IMR-90 (cell line): Measurements from ENCODE around the gene GH2. TPM values are rescaled to one million over a fixed set of nuclear protein-coding genes. Genes with fewer than 3 reads are reported as not detected.

Source experiments
- ATAC-seq: fragments of 200-7000 bp; cut with Tn5 transposase; 2 replicates; pipeline ENCODE4 v1.9.1; 2020; ENCODE audit warnings: low read depth, mild to moderate bottlenecking, moderate library complexity
- BruUV-seq: library from RNA; stranded (reverse); fragments of 400-500 nt; replicated peaks from 2 replicates; lab custom pipeline; 2021; lab: Mats Ljungman, UMichigan
- CTCF ChIA-PET: fragments of 300-600 bp; formaldehyde crosslinking; extraction: SDS; loops from one replicate; lab custom pipeline; 2021; ENCODE audit warnings: antibody characterized with exemption; lab: Yijun Ruan, JAX
- POLR2A ChIA-PET: fragments of 300-600 bp; sonication (Branson Sonifier 250); formaldehyde crosslinking; loops from one replicate; lab custom pipeline; 2022; ENCODE audit warnings: antibody characterized with exemption; ENCODE audit not compliant: unreplicated experiment; lab: Charles Lee
- DNase-seq: peaks from one replicate; pipeline ENCODE4 v3.0.0; 2013
- H2AFZ ChIP-seq: replicated peaks from 2 replicates; pipeline ENCODE3; 2013; ENCODE audit warnings: low read length, mild to moderate bottlenecking; ENCODE audit not compliant: poor library complexity
- H2AK5ac ChIP-seq: 2 replicates; pipeline ENCODE4 v1.6.1; 2013; ENCODE audit warnings: low read depth, low read length, inconsistent platforms
- H2AK9ac ChIP-seq: replicated peaks from 2 replicates; pipeline ENCODE3; 2013; ENCODE audit warnings: mild to moderate bottlenecking, low read depth, low read length, moderate library complexity; ENCODE audit not compliant: poor library complexity
- H2BK120ac ChIP-seq: 2 replicates; pipeline ENCODE4 v1.6.1; 2013; ENCODE audit warnings: low read depth, low read length, inconsistent platforms
- H2BK15ac ChIP-seq: 3 replicates; pipeline ENCODE4 v1.6.1; 2013; ENCODE audit warnings: low read depth, low read length, inconsistent platforms
- H2BK20ac ChIP-seq: 2 replicates; pipeline ENCODE4 v1.6.1; 2013; ENCODE audit warnings: low read depth, mild to moderate bottlenecking, inconsistent platforms, low read length, moderate library complexity
- H2BK5ac ChIP-seq: 2 replicates; pipeline ENCODE4 v1.6.1; 2013; ENCODE audit warnings: mild to moderate bottlenecking, low read depth, low read length, inconsistent platforms; ENCODE audit not compliant: poor library complexity, severe bottlenecking
- H3K14ac ChIP-seq: replicated peaks from 2 replicates; pipeline ENCODE4 v1.6.1; 2013; ENCODE audit warnings: low read depth, low read length, inconsistent platforms
- H3K18ac ChIP-seq: 2 replicates; pipeline ENCODE4 v1.6.1; 2013; ENCODE audit warnings: low read depth, low read length, control low read depth
- H3K23ac ChIP-seq: 2 replicates; pipeline ENCODE4 v1.6.1; 2013; ENCODE audit warnings: low read depth, low read length, inconsistent platforms
- H3K27ac ChIP-seq: 2 replicates; pipeline ENCODE4 v1.5.1; 2013; ENCODE audit warnings: mild to moderate bottlenecking, control low read depth, low read length; ENCODE audit not compliant: insufficient read depth
- H3K27me3 ChIP-seq: 2 replicates; pipeline ENCODE4 v1.6.1; 2013; ENCODE audit warnings: low read length; ENCODE audit not compliant: control insufficient read depth, insufficient read depth
- H3K36me3 ChIP-seq: 2 replicates; pipeline ENCODE4 v1.6.1; 2013; ENCODE audit warnings: low read length, mixed read lengths; ENCODE audit not compliant: control insufficient read depth, insufficient read depth
- H3K4ac ChIP-seq: 2 replicates; pipeline ENCODE4 v1.6.1; 2013; ENCODE audit warnings: low read depth, low read length, inconsistent platforms
- H3K4me1 ChIP-seq: 2 replicates; pipeline ENCODE4 v1.6.1; 2013; ENCODE audit warnings: low read length, mixed read lengths; ENCODE audit not compliant: control insufficient read depth, insufficient read depth
- H3K4me2 ChIP-seq: 2 replicates; pipeline ENCODE4 v1.6.1; 2013; ENCODE audit warnings: low read depth, mild to moderate bottlenecking, control low read depth, low read length, moderate library complexity
- H3K4me3 ChIP-seq: 2 replicates; pipeline ENCODE4 v1.5.1; 2013; ENCODE audit warnings: low read depth, mild to moderate bottlenecking, control low read depth, low read length, moderate library complexity; ENCODE audit not compliant: insufficient read depth
- H3K56ac ChIP-seq: 2 replicates; pipeline ENCODE4 v1.6.1; 2013; ENCODE audit warnings: low read length, inconsistent platforms; ENCODE audit not compliant: insufficient read depth; ENCODE audit errors: extremely low read depth
- H3K79me1 ChIP-seq, 2 experiments: 2 replicates each; pipeline ENCODE4 v1.6.1; 2013; ENCODE audit warnings: low read length in 2 of 2, inconsistent platforms in 1 of 2, low read depth in 1 of 2
- H3K9ac ChIP-seq: 2 replicates; pipeline ENCODE4 v1.6.1; 2013; ENCODE audit warnings: low read depth, low read length, control low read depth
- H3K9me1 ChIP-seq: 2 replicates; pipeline ENCODE4 v1.6.1; 2013; ENCODE audit warnings: low read length, inconsistent platforms; ENCODE audit not compliant: insufficient read depth
- H3K9me3 ChIP-seq: 2 replicates; pipeline ENCODE4 v1.6.1; 2013; ENCODE audit warnings: low read length; ENCODE audit not compliant: control insufficient read depth, insufficient read depth
- H4K20me1 ChIP-seq: 2 replicates; pipeline ENCODE4 v1.6.1; 2013; ENCODE audit warnings: low read length, inconsistent platforms; ENCODE audit not compliant: insufficient read depth
- H4K5ac ChIP-seq: 2 replicates; pipeline ENCODE4 v1.6.1; 2013; ENCODE audit warnings: mild to moderate bottlenecking, low read depth, low read length, control low read depth
- H4K8ac ChIP-seq, 2 experiments: 2 replicates each; pipeline ENCODE4 v1.6.1; 2013; ENCODE audit warnings: low read depth in 2 of 2, low read length in 2 of 2, control low read depth in 1 of 2, inconsistent platforms in 1 of 2
- H4K91ac ChIP-seq: 2 replicates; pipeline ENCODE4 v1.6.1; 2013; ENCODE audit warnings: low read depth, low read length, inconsistent platforms; ENCODE audit not compliant: insufficient read depth
- CEBPB ChIP-seq: IDR thresholded peaks from 2 replicates; pipeline ENCODE4 v1.6.1; 2012; ENCODE audit warnings: low read depth, low read length, improper control_type of control experiment
- CHD1 ChIP-seq: IDR thresholded peaks from 2 replicates; pipeline ENCODE4 v1.6.1; 2012; ENCODE audit warnings: low read depth, low read length, improper control_type of control experiment
- CTCF ChIP-seq: conservative IDR thresholded peaks from 2 replicates; pipeline ENCODE4 v1.5.1; 2012; ENCODE audit warnings: mild to moderate bottlenecking, low read depth, low read length, improper control_type of control experiment
- ELK1 ChIP-seq: fragments of 150-350 bp; IDR thresholded peaks from 2 replicates; pipeline ENCODE4 v1.6.1; 2016; ENCODE audit warnings: low read depth, mild to moderate bottlenecking, low read length, moderate library complexity, borderline replicate concordance
- MAFK ChIP-seq: IDR thresholded peaks from 2 replicates; pipeline ENCODE4 v1.6.1; 2012; ENCODE audit warnings: low read depth, low read length, improper control_type of control experiment
- MAZ ChIP-seq: IDR thresholded peaks from 2 replicates; pipeline ENCODE4 v1.6.1; 2012; ENCODE audit warnings: low read depth, mild to moderate bottlenecking, low read length, improper control_type of control experiment, moderate library complexity, borderline replicate concordance
- MXI1 ChIP-seq: IDR thresholded peaks from 2 replicates; pipeline ENCODE4 v1.6.1; 2012; ENCODE audit warnings: low read depth, mild to moderate bottlenecking, low read length, moderate library complexity, borderline replicate concordance
- NFE2L2 ChIP-seq: fragments of 150-350 bp; IDR thresholded peaks from 2 replicates; pipeline ENCODE4 v1.6.1; 2016; ENCODE audit warnings: low read depth, mild to moderate bottlenecking, low read length
- POLR2A ChIP-seq: IDR thresholded peaks from 2 replicates; pipeline ENCODE4 v1.6.1; 2012; ENCODE audit warnings: mild to moderate bottlenecking, low read depth, low read length
- RCOR1 ChIP-seq: IDR thresholded peaks from 2 replicates; pipeline ENCODE4 v1.6.1; 2012; ENCODE audit warnings: mild to moderate bottlenecking, low read length, improper control_type of control experiment; ENCODE audit not compliant: insufficient replicate concordance
- RFX5 ChIP-seq: IDR thresholded peaks from 2 replicates; pipeline ENCODE4 v1.8.0; 2012; ENCODE audit warnings: low read depth, mild to moderate bottlenecking, low read length, moderate library complexity
- SMC3 ChIP-seq: fragments of 150-350 bp; IDR thresholded peaks from 2 replicates; pipeline ENCODE4 v1.6.1; 2016; ENCODE audit warnings: low read depth, mild to moderate bottlenecking, antibody characterized with exemption, low read length, moderate library complexity
- USF2 ChIP-seq: fragments of 150-350 bp; IDR thresholded peaks from 2 replicates; pipeline ENCODE4 v1.6.1; 2017; ENCODE audit warnings: mild to moderate bottlenecking, antibody characterized with exemption, low read length, low read depth
- WGBS, 2 experiments: methylation state at CpG; one replicate each; pipeline versions ENCODE4 v1.1.5 to v1.1.7; 2013; ENCODE audit warnings: missing lambda C conversion rate in 2 of 2; ENCODE audit not compliant: insufficient read length in 1 of 2; ENCODE audit errors: extremely low coverage in 2 of 2; 5-methylcytosine and 5-hydroxymethylcytosine counted together
- dilution Hi-C: fragments of 300-500 bp; cut with HindIII; formaldehyde crosslinking; loops from one replicate; pipeline ENCODE4 v1.14.3; 2018; ENCODE audit warnings: low sequenced_read_pairs; ENCODE audit not compliant: unreplicated experiment
- in situ Hi-C: fragments of 300-500 bp; cut with MboI; formaldehyde crosslinking; loops from 3 replicates; pipeline ENCODE4 v1.14.3; 2019; ENCODE audit warnings: low sequenced_read_pairs, inconsistent platforms, mixed read lengths
- intact Hi-C: fragments of 100-400 bp; cut with micrococcal nuclease; formaldehyde crosslinking; loops from 2 replicates; pipeline ENCODE4 v1.10.0; 2022
- polyA plus RNA-seq, 3 experiments: library from polyadenylated mRNA; depleted of rRNA; stranded (reverse); fragments of >200 nt; gene quantifications; 2 replicates each; pipeline ENCODE4 v1.2.3, GENCODE V29; 2012; ENCODE audit warnings: low replicate concordance in 1 of 3
- total RNA-seq: library from RNA; depleted of rRNA; stranded (reverse); fragments of >200 nt; gene quantifications from 2 replicates; pipeline ENCODE4 v1.2.3, GENCODE V29; 2012

GH2 gene
- total and polyA plus RNA-seq, 2 of the 4 experiments (the other 2 are of a cell fraction), result not detected

GRCh38 chr17:63925615-63926014 lies 43.9 kb upstream of the GH2 start:
- H4K8ac ChIP-seq, result no peak overlapping the region
- H2BK15ac ChIP-seq, result no peak overlapping the region
- no peaks in the 10 kb centered on the region for H3K4me1 ChIP-seq
- H3K27ac ChIP-seq, result no peak overlapping the region
- no peak overlapping the region for H3K14ac ChIP-seq
- H3K4ac ChIP-seq, result no peak overlapping the region
- TF ChIP-seq CHD1 (no peak), RCOR1 (no peak), CTCF (no peak), MXI1 (no peak), CEBPB (no peak), RFX5 (no peak), ELK1 (no peak), USF2 (no peak), NFE2L2 (no peak), MAFK (no peak), MAZ (no peak), SMC3 (no peak), POLR2A (no peak)
- POLR2A ChIA-PET, result no interaction called here
- H3K9ac ChIP-seq, result no peak overlapping the region
- H3K4me2 ChIP-seq, result no peak overlapping the region
- H4K5ac ChIP-seq, result no peak overlapping the region
- no peak overlapping the region for H2AFZ ChIP-seq
- H3K18ac ChIP-seq, result no peak overlapping the region
- H2AK9ac ChIP-seq, result no peak overlapping the region
- no peaks in the 10 kb centered on the region for H3K9me1 ChIP-seq
- intact Hi-C loops, result no loop called here
- no peak for ATAC-seq
- no peaks in the 10 kb centered on the region for H4K20me1 ChIP-seq
- WGBS, 2 experiments, result no CpG with 5 or more reads among the region's 5 CpGs
- H3K23ac ChIP-seq, result no peak overlapping the region
- no peak overlapping the region for H3K56ac ChIP-seq
- H3K36me3 ChIP-seq, result no peaks in the 10 kb centered on the region
- no peak overlapping the region for H2AK5ac ChIP-seq
- H2BK5ac ChIP-seq, result no peak overlapping the region
- H2BK120ac ChIP-seq, result no peak overlapping the region
- in situ Hi-C loops, result no loop called here
- peaks cover 15% of the 10 kb centered on the region for H3K27me3 ChIP-seq
- H3K9me3 ChIP-seq, result no peaks in the 10 kb centered on the region
- BruUV-seq, result no TSS peak
- dilution Hi-C loops, result no loop called here
- H3K4me3 ChIP-seq, result no peak overlapping the region
- no peaks in the 10 kb centered on the region for H3K79me1 ChIP-seq
- no peak overlapping the region for H2BK20ac ChIP-seq
- CTCF ChIA-PET, result no interaction called here
- no peak for DNase-seq
- no peak overlapping the region for H4K91ac ChIP-seq
